HG02642 (cell line): ENCODE results near the gene LAMC1.
A peak's percentile ranks its signal among the peaks of the same experiment; 100 is the strongest.

Experiments
- ATAC-seq: cut with Tn5 transposase; IDR thresholded peaks from one replicate; pipeline ENCODE4 v1.9.1; 2021; ENCODE audit warnings: mild to moderate bottlenecking; ENCODE audit not compliant: unreplicated experiment, poor library complexity

The LAMC1 gene

GRCh38 chr1:183101081-183101480 lies 77.9 kb downstream of the LAMC1 start:
- ATAC-seq, result no peak

DNA sequence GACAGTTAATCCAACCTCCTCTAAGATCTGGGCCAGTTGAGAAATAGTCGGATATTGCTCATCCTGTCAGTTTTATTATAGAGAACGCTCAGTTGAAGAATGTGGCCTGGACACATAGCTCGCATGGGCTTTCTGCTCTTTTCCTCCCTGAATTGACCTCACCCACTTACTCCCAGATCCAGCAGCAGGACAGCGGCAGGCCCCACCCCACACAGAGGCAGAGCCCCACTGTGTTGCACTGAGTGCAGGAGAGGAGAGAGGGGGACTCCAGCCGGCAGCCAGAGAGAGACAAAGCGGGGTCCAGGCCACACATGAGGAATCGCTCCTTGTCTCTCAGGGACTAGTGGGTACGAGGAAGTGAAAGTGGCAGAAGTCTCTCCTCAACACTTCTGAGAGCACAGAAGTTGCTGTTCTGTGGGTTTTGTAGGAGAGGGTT lies 78.6 kb downstream of the LAMC1 start:
- ATAC-seq, result peak; percentile 59

DNA sequence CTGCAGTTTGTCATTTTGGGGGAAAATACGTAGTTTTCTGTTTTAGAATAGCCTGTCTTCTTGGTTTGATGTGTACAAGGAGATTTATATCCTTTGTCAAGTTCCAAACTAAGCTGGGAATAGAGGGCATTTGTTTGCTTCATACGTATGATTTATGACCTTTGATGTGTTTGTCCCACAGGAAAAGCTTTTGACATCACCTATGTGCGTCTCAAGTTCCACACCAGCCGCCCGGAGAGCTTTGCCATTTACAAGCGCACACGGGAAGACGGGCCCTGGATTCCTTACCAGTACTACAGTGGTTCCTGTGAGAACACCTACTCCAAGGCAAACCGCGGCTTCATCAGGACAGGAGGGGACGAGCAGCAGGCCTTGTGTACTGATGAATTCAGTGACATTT lies 79.9 kb downstream of the LAMC1 start:
- no peak for ATAC-seq

DNA sequence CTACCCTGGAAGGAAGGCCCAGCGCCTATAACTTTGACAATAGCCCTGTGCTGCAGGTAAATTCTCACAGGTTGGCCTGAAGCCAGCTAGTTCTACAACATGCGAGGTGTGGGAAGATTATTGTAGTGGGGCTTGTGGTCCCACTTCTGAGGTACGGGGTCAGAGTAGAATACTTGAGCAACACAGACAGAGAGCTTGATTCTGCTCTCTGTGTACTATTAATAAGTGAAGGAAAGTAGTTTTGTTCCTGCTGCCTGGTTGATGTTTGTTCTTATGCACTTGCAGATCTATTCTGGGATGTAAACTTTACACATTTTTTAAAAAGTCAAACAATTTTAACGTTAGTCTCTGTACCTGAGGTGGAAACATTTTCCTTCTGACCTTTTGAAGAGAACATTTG lies 80.4 kb downstream of the LAMC1 start:
- no peak for ATAC-seq

DNA sequence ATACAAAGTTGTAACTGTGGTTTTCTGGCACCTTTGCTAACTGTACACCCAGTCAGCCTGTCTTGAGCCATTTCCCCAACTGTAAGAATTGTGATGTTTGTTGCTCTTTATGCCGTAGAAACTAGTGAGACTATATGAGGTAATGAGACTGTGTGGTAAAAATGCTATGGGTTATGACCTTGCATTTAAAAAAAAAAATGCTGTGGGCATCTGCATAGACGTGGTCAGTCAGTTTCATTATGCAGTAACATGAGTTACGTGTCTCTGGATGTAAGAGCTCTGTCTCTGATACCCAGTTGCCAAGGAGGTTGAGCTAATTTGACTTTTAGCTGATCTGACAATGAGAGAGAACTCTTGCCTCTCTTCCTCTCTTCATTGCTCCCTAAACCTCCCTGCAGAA lies 82.2 kb downstream of the LAMC1 start:
- ATAC-seq, result no peak

- no peak for ATAC-seq
Measured at GRCh38 chr1:183106166-183106565, 82.9 kb downstream of the LAMC1 start.

DNA sequence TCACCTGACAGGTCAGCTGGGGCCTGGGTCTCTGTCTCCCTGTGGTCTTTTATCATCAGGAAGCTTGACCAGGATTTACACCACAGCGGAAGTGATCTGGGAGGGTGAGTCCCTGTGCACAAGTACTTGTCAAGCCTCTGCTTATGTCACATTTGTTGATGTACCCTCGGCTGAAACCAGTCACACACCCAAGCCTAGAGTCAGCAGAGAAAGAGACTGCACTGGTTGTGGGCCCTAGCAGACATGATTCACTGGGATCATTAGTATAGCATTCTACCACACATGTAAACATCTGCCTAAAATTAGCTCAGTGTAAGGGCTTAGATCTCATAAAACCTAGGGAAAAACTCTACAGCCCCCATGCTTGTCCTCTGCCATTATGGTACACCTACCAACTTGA lies 83.5 kb downstream of the LAMC1 start:
- ATAC-seq, result no peak

DNA sequence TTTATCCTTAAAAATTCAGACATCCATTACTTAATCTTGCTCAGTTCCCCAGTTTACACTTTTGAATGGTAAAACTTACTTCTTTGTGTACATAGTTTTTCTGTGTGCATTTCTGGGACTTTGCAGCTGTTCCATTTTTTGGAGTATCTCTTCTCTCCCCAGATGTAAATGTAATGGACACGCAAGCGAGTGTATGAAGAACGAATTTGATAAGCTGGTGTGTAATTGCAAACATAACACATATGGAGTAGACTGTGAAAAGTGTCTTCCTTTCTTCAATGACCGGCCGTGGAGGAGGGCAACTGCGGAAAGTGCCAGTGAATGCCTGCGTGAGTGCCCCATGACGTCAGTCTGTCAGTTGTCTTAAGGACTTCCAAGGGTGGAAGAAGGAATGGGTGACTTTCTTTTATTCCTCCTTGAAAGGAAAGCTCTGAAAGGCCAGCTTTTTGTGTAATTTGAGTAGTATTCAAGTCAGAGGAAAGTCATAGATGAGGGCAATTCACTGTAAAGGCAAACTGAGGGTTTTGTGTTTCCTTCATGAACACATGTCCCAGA lies 87.2 kb downstream of the LAMC1 start:
- ATAC-seq, result no peak

DNA sequence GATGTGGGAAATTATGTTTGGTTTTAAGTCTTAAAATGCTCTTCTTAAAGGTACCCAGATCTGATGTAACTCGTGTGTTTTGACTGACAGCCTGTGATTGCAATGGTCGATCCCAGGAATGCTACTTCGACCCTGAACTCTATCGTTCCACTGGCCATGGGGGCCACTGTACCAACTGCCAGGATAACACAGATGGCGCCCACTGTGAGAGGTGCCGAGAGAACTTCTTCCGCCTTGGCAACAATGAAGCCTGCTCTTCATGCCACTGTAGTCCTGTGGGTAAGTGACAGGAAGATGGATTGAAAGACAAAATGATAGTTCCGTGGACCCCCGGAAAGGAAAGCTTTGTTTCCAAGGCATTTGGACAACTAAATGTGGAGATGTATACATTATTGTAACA lies 91.2 kb downstream of the LAMC1 start:
- no peak for ATAC-seq

GRCh38 chr1:183116416-183116815 lies 93.2 kb downstream of the LAMC1 start:
- no peak for ATAC-seq

DNA sequence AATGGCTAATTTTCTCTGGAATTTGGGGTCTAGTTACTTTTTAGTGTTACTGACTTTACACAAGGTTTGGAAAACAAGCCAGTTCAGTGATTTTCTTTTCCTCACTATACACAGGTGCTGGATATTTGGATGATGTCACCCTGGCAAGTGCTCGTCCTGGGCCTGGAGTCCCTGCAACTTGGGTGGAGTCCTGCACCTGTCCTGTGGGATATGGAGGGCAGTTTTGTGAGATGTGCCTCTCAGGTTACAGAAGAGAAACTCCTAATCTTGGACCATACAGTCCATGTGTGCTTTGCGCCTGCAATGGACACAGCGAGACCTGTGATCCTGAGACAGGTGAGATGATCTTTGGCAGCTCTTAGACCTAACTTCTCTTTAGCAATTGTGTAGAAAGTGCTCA lies 98.4 kb downstream of the LAMC1 start:
- ATAC-seq, result no peak

- ATAC-seq, result no peak
Measured at GRCh38 chr1:183124259-183124658, 101.0 kb downstream of the LAMC1 start.

DNA sequence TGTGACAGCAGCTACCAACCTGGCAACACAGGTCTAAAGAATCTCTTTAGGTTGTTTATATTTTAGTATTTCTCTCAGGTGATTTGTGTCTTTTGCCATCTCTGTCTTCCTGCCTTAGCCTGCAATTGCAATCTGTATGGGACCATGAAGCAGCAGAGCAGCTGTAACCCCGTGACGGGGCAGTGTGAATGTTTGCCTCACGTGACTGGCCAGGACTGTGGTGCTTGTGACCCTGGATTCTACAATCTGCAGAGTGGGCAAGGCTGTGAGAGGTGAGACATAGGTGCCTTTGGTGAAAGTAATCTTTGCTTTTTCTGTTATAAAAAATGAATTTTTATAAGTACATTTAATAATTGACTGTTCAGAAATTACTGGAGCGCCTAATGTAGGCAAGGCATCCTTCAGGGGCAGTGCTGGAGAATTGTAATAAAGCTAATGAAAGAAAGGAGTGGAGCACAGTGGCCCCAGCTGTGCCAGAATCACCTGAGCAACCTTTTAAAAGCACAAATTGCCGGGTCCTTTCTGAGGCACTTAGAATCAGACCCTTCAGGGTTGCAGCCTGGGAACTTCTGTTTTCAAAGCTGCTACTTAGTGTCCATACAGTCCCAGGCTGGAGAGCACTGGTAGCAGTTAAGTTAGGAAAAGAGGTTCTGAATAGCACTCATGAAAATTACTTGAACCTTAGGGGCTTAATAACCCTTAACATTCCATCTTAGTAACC lies 102.2 kb downstream of the LAMC1 start:
- no peak for ATAC-seq

DNA sequence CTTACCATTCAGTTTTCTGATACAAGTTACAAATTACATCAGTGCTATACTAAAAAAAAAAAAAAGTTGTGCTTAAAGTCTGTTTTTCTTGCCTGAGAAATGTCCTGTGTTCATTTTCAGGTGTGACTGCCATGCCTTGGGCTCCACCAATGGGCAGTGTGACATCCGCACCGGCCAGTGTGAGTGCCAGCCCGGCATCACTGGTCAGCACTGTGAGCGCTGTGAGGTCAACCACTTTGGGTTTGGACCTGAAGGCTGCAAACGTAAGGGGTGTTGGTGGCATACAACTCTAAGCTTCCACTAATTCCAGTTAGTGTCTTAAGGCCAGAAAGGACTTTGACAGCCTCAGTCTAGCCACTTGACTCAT lies 102.8 kb downstream of the LAMC1 start:
- ATAC-seq, result no peak

DNA sequence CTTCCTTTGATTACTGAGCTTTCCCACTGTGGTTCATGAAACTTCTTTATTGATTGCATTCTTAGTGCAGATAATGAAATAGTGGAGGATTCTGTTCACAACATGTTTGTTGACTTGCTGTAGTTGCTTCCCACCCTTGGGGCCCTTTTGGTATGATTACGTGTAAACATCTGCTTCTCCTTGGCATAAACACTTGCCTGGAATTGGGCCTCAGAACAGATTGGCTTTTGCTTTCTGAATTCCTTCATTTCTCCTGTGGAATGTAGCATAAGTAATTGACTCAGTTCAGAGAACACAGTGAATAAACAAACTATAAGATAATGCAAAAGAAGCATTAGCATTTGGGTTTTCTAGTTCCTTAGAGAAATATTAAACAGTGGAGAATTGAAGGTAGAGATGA lies 103.3 kb downstream of the LAMC1 start:
- no peak for ATAC-seq

DNA sequence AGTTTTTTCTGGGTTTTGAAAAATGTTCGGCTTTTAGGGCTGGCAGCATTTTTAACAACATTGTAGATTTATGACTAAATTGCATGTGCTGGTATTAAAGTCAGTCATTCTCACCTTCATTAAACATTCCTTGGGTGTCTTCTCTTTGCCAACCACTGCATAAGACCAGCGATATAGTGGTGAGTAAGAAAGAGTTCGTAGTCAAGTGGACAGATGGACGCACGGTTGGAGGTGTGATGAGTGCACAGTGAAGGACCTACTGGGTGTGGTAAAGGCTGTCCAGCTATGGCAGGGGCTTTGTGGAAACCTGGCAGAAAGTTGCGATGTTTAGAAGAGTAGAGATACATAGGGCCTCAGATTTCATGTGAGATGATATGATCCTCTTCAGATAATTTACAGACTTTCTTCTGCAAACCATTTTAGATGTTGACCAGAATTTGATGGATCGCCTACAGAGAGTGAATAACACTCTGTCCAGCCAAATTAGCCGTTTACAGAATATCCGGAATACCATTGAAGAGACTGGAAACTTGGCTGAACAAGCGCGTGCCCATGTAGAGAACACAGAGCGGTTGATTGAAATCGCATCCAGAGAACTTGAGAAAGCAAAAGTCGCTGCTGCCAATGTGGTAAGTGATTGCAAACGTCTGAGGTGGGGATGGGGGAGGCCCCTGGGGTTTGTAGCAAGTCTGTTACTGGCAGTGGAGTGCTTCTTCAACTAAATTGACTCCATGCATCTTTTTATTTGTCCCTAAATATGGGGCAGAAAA lies 106.9 kb downstream of the LAMC1 start:
- no peak for ATAC-seq

- no peak for ATAC-seq
Measured at GRCh38 chr1:183131166-183131565, 107.9 kb downstream of the LAMC1 start.

- no peak for ATAC-seq
Measured at GRCh38 chr1:183135336-183135735, 112.1 kb downstream of the LAMC1 start.

- ATAC-seq, result no peak
Measured at GRCh38 chr1:183137782-183138181, 114.6 kb downstream of the LAMC1 start.

DNA sequence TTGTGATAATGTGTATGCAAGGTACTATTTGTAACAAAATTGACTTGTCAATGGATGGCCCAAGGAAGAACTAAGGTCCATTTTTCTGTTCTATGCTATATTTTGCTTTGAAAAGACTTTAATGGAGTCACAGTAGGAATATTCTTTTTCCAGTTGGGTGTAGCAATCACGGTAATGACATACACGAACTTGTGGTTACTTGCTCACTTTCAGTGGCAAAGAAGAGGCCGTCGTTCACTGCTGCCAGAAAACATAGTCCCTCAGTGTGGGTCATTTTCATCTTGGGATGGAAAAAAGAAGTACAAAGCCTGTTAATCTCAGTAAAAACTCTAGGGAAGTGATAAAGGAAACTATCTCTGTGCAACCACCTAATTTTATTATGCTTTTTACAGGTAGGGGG lies 115.1 kb downstream of the LAMC1 start:
- ATAC-seq, result no peak

- no peak for ATAC-seq
Measured at GRCh38 chr1:183139281-183139942, 116.2 kb downstream of the LAMC1 start.
